ENCODE data around the gene ERC2.

GRCh38 chr3:56003129-56003528, 465.1 kb downstream of the ERC2 start:
- TF ChIP-seq CTCF (IDR thresholded peaks at IDR 0.05), result no peak
- TF ChIP-seq POLR2A (IDR thresholded peaks at IDR 0.05), result no peak
- no peak for TF ChIP-seq EP300 (IDR thresholded peaks at IDR 0.05)

All from ovary (tissue), 3 donors.